Measurements from ENCODE around the gene IPO9. TPM values are rescaled to one million over a fixed set of nuclear protein-coding genes. Genes with fewer than 3 reads are reported as not detected.
A peak's percentile ranks its signal among the peaks of the same experiment; 100 is the strongest.

IPO9 gene
- total and polyA plus RNA-seq, 10 of the 15 experiments (the other 5 are each of a cell fraction or from before 2014, with no cell fraction given), result 19.1 to 77.3 (median 34.1) TPM

DNA sequence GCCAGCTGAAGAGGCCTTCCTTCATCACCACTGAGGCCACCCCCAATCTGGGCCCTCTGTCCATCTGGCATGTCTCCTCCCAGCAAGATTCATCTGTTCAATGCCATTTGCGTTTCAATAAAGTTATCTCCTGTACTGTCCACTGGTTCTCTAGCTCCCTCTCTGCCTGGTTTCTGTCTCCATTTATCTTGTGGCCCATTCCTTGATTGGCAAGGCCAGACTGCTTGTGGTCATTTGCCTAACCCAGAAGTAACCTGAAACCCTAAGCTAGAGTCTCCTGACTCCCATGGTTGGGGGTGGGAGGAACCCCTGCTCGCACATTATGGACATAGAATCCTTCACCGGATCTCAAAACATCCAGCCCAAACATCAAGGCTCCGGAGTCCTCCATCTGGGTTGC, 2.1 kb upstream of the IPO9 start (continued):
- TF ChIP-seq, protein P1, sequence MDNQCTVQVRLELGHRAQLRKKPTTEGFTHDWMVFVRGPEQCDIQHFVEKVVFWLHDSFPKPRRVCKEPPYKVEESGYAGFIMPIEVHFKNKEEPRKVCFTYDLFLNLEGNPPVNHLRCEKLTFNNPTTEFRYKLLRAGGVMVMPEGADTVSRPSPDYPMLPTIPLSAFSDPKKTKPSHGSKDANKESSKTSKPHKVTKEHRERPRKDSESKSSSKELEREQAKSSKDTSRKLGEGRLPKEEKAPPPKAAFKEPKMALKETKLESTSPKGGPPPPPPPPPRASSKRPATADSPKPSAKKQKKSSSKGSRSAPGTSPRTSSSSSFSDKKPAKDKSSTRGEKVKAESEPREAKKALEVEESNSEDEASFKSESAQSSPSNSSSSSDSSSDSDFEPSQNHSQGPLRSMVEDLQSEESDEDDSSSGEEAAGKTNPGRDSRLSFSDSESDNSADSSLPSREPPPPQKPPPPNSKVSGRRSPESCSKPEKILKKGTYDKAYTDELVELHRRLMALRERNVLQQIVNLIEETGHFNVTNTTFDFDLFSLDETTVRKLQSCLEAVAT (IDR thresholded peaks at IDR 0.05), result no peak
- TF ChIP-seq, protein P2, sequence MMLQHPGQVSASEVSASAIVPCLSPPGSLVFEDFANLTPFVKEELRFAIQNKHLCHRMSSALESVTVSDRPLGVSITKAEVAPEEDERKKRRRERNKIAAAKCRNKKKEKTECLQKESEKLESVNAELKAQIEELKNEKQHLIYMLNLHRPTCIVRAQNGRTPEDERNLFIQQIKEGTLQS (IDR thresholded peaks at IDR 0.05; ENCODE audit: borderline replicate concordance, extremely low read depth, low read depth, low read length), result no peak

DNA sequence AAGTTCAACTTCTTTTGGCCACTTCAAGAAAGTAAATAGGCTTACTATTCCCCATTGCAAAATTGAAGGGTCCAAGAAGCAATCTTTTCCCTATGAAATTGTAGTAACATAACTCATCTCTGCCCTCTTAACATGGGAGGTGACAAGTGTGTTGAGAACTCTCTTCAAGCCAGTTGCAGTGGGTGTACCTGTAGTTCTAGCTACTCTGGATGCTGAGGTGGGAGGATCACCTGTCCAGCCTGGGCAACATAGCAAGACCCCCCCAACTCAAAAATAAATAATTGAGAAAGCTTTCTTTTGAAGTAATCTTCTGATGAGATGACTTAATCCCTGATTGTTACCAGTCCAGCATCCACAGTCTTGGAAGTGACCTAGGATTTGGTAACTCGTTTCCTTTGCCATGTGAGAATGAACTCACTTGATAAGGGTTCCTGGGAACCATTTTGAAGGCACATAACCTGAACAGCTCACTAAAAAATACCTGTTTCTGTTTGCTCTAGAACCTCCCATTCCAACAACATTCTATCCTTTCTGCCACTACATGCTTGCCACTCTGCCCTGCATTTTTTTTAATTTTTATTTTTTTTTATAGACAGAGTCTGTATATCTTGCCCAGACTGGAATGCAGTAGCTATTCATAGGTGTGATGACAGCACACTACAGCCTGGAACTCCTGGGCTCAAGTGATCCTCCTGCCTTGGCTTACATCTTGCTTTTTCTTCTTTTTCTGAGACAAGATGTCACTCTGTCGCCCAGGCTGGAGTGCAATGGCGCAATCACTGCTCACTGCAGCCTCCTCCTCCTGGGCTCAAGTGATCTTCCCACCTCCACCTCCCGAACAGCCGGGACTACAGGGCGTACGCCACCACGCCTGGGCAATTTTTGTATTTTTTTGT, 1.4 kb upstream of the IPO9 start:
- Histone ChIP-seq H3K9me3 (replicated peaks; ENCODE audit: control insufficient read depth, insufficient read depth, low read length) (no peaks in the 10 kb centered on the region), H3K36me3 (ENCODE audit: control insufficient read depth in 2 of 2, insufficient read depth in 2 of 2, low read length in 1 of 2) (no peaks in the 10 kb centered on the region), H3K27ac (ENCODE audit: control insufficient read depth, insufficient read depth) (no peak overlapping the region), H4K20me1 (ENCODE audit: control insufficient read depth, insufficient read depth) (0 out of 2 replicates have a peak, but pooled peaks cover 4% of the 10 kb centered on the region), H3K4me3 (no peak overlapping the region), H3K4me1 (ENCODE audit: control insufficient read depth, insufficient read depth, low read length) (peaks cover 2% of the 10 kb centered on the region; the same call in 1 of the 2 replicates), H3K9ac (ENCODE audit: control insufficient read depth, insufficient read depth, low read length) (no peak overlapping the region), H2AFZ (ENCODE audit: control insufficient read depth, low read depth, low read length) (no peak overlapping the region), H3K4me2 (ENCODE audit: control insufficient read depth, insufficient read depth) (peak overlapping the region; percentile 64), H3K79me2 (ENCODE audit: control insufficient read depth, insufficient read depth, low read length) (peaks cover 36% of the 10 kb centered on the region), H3K27me3 (replicated peaks in 1 of 2; ENCODE audit: control insufficient read depth in 2 of 2, insufficient read depth in 2 of 2, low read length in 1 of 2) (no peaks in the 10 kb centered on the region)
- no peak for DNase-seq (ENCODE audit: low read depth, low spot score)
- no peak for ATAC-seq
- in situ Hi-C loops (cut with MboI), result no loop called here
- FAIRE-seq, result no peak
- no peak for TF ChIP-seq ZNF622 (IDR thresholded peaks at IDR 0.05)
- whole genome bisulfite sequencing (ENCODE audit: insufficient coverage, insufficient replicate concordance, low lambda C conversion rate, missing lambda C conversion rate), result 89% methylated on average over 8 of the region's 8 CpGs
- intact Hi-C loops (cut with micrococcal nuclease; ENCODE audit: unreplicated experiment), result no loop called here
- ChIA-PET CTCF (interaction anchor here (0.7 to 2.1 kb wide), 9 partner anchors 9 to 145 kb away, joined by 3 to 8 read pairs (median 5); no protein-coding TSS in a partner anchor), POLR2A (interaction anchor here (0.8 kb wide), 1 partner anchor 10 kb away, joined by 3 read pairs; no protein-coding TSS in a partner anchor), RAD21 (ENCODE audit: unreplicated experiment) (interaction anchor here (0.6 to 0.7 kb wide), 2 partner anchors 8 to 50 kb away, joined by 3 read pairs; no protein-coding TSS in a partner anchor), SMC1A (ENCODE audit: uncharacterized antibody, unreplicated experiment) (interaction anchor here (0.7 to 1.4 kb wide), 2 partner anchors 9 to 15 kb away, joined by 3 read pairs; no protein-coding TSS in a partner anchor)
- no TSS peak for BruUV-seq (replicated peaks)

Data from GM12878 (cell line).